Lower leg skin (tissue), 3 donors: ENCODE data around the gene HSD17B4.

Source experiments
- CTCF ChIP-seq, 3 donors: fragments of 450-650 bp; IDR thresholded peaks; one replicate each; pipeline ENCODE4 v1.5.1; 2016; ENCODE audit warnings: antibody characterized with exemption in 3 of 3, mild to moderate bottlenecking in 3 of 3, moderate library complexity in 2 of 3
- POLR2A ChIP-seq, 2 donors: fragments of 450-650 bp; IDR thresholded peaks; one replicate each; pipeline ENCODE4 v1.6.1; 2016 to 2017; ENCODE audit warnings: antibody characterized with exemption in 2 of 2, mild to moderate bottlenecking in 1 of 2, moderate library complexity in 1 of 2

DNA sequence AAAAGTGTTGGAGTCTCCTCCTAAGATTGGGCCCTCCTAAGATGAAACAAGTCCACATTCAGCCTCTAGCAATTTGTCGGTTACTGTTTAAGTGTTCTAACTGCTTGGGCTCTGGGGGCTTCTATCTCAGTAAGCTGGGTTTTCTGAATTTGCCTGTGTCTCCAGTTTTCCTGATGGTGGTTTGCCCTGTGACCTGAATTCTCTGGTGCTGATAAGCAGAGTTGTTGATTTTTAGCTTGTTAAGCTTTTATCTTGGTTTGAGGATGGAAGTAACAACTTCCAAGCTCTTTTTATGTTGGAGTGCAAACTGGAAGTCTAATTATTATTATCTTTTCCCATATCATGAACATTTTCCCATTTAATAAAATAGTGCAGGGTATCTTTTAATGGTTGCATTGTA, 30.9 kb downstream of the HSD17B4 start:
- no peak for TF ChIP-seq CTCF (IDR thresholded peaks at IDR 0.05)
- TF ChIP-seq POLR2A (IDR thresholded peaks at IDR 0.05): no peak
